DOHH2 (cell line): ENCODE measurements around the gene PRG3.

Experiments
- CTCF ChIP-seq: fragments of 200-600 bp; sonication (generic); IDR thresholded peaks from one replicate; pipeline ENCODE4 v1.5.1; 2014; ENCODE audit warnings: antibody characterized with exemption, mild to moderate bottlenecking, low read depth, low read length; ENCODE audit not compliant: poor library complexity, severe bottlenecking
- EZH2phosphoT487 ChIP-seq: fragments of 200-600 bp; sonication (generic); IDR thresholded peaks from 2 replicates; pipeline ENCODE4 v1.6.1; 2017; ENCODE audit warnings: borderline replicate concordance, mild to moderate bottlenecking, antibody characterized with exemption, low read length, moderate library complexity, mixed read lengths

GRCh38 chr11:57370941-57371340, 10.0 kb downstream of the PRG3 start:
- TF ChIP-seq CTCF, result no peak
- no peak for TF ChIP-seq EZH2phosphoT487
